Measurements from ENCODE around the gene RFTN1.

The RFTN1 gene

DNA sequence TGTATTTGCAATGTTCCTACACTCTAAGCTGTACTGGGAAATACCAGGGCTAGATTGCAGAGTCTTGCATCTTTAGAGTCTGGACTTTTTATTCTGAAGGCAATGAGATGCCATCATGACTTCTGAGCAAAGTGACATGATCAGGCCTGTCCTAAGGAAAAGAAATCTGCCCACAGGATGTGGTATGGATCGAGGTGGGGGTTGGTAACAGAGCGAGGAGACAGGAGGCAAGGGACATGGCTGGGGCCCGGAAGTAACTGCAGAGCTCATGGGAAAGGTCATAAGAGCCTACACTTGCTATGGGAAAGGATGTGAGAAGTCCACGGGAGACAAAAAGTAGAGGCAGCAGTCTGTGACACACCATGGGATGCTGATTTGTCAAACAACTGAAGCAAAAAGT, 126.9 kb downstream of the RFTN1 start:
- H2BK120ac ChIP-seq (ENCODE audit: low read depth, low read length) = no peak overlapping the region
- no peaks in the 10 kb centered on the region for H3K79me1 ChIP-seq (ENCODE audit: low read length)
- H3K79me2 ChIP-seq (ENCODE audit: control insufficient read depth, insufficient read depth, low read length) = no peaks in the 10 kb centered on the region
- no peak overlapping the region for H2BK15ac ChIP-seq (replicated peaks; ENCODE audit: low read depth)
- WGBS (ENCODE audit: extremely low coverage, insufficient coverage, low lambda C conversion rate) = no CpG with 5 or more reads among the region's 4 CpGs
- no peak for DNase-seq
- H3K4me1 ChIP-seq (ENCODE audit: control insufficient read depth, low read depth, low read length) = no peaks in the 10 kb centered on the region
- no peak overlapping the region for H3K27ac ChIP-seq (ENCODE audit: low read depth, low read length)
- H3K9ac ChIP-seq (ENCODE audit: low read length) = no peak overlapping the region
- H3K18ac ChIP-seq (ENCODE audit: low read length) = no peak overlapping the region
- H3K4ac ChIP-seq (ENCODE audit: low read depth, low read length) = no peak overlapping the region
- H3K4me3 ChIP-seq (ENCODE audit: low read length) = no peak overlapping the region
- H2AK5ac ChIP-seq (ENCODE audit: low read length) = no peak overlapping the region
- H4K8ac ChIP-seq (ENCODE audit: low read depth, low read length) = no peak overlapping the region
- no peak overlapping the region for H3K56ac ChIP-seq (ENCODE audit: low read length)
- H3K4me2 ChIP-seq (ENCODE audit: low read length) = no peak overlapping the region
- no peak overlapping the region for H3K23ac ChIP-seq (ENCODE audit: low read length)
- H4K5ac ChIP-seq (ENCODE audit: low read length) = no peak overlapping the region
- no peaks in the 10 kb centered on the region for H3K27me3 ChIP-seq (ENCODE audit: insufficient read depth, low read length, poor library complexity)
- H3K36me3 ChIP-seq (ENCODE audit: control insufficient read depth, insufficient read depth, low read length) = no peaks in the 10 kb centered on the region
- H2BK5ac ChIP-seq (ENCODE audit: low read length) = no peak overlapping the region

DNA sequence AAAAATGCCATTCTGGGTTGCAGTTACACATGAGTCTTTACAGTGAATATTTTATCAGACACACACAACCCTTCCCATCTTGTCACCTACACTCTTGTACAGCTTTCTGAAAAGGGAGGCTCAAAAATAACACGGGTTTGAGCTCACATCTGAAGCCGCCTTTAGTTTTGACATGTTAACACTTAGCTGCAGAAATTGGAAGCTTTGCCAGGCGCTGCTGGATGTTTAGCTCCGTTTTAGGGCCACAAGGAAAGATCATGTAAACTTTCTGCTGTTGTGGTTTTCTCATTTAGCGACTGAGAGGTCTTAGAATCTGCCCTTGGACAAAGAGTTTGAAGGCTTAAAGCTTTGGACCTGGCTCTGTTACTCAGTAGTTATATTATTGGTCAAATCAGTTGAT, 128.3 kb downstream of the RFTN1 start:
- no peak for DNase-seq
- WGBS (ENCODE audit: extremely low coverage, insufficient coverage, low lambda C conversion rate) = no CpG with 5 or more reads among the region's 5 CpGs
- no peaks in the 10 kb centered on the region for H3K36me3 ChIP-seq (ENCODE audit: control insufficient read depth, insufficient read depth, low read length)

GRCh38 chr3:16383864-16384263, 129.6 kb downstream of the RFTN1 start:
- H3K23ac ChIP-seq (ENCODE audit: low read length) = no peak overlapping the region
- no peaks in the 10 kb centered on the region for H3K79me1 ChIP-seq (ENCODE audit: low read length)
- DNase-seq = no peak
- no peaks in the 10 kb centered on the region for H3K4me1 ChIP-seq (ENCODE audit: control insufficient read depth, low read depth, low read length)
- no peak overlapping the region for H3K9ac ChIP-seq (ENCODE audit: low read length)
- H2AK5ac ChIP-seq (ENCODE audit: low read length) = no peak overlapping the region
- H2BK120ac ChIP-seq (ENCODE audit: low read depth, low read length) = no peak overlapping the region
- no peaks in the 10 kb centered on the region for H3K27me3 ChIP-seq (ENCODE audit: insufficient read depth, low read length, poor library complexity)
- no CpG with 5 or more reads among the region's 1 CpG for WGBS (ENCODE audit: extremely low coverage, insufficient coverage, low lambda C conversion rate)
- H3K18ac ChIP-seq (ENCODE audit: low read length) = no peak overlapping the region
- no peak overlapping the region for H2BK15ac ChIP-seq (replicated peaks; ENCODE audit: low read depth)
- no peaks in the 10 kb centered on the region for H3K79me2 ChIP-seq (ENCODE audit: control insufficient read depth, insufficient read depth, low read length)
- no peak overlapping the region for H3K4me3 ChIP-seq (ENCODE audit: low read length)
- no peaks in the 10 kb centered on the region for H3K36me3 ChIP-seq (ENCODE audit: control insufficient read depth, insufficient read depth, low read length)
- H3K4me2 ChIP-seq (ENCODE audit: low read length) = no peak overlapping the region
- no peak overlapping the region for H4K5ac ChIP-seq (ENCODE audit: low read length)
- H4K8ac ChIP-seq (ENCODE audit: low read depth, low read length) = no peak overlapping the region
- no peak overlapping the region for H2BK5ac ChIP-seq (ENCODE audit: low read length)
- no peak overlapping the region for H3K4ac ChIP-seq (ENCODE audit: low read depth, low read length)
- no peak overlapping the region for H3K56ac ChIP-seq (ENCODE audit: low read length)
- no peak overlapping the region for H3K27ac ChIP-seq (ENCODE audit: low read depth, low read length)

More for the DNA sequence above, 128.3 kb downstream of the RFTN1 start:
- Histone ChIP-seq H3K56ac (ENCODE audit: low read length) (no peak overlapping the region), H3K4ac (ENCODE audit: low read depth, low read length) (no peak overlapping the region), H4K5ac (ENCODE audit: low read length) (no peak overlapping the region), H2BK120ac (ENCODE audit: low read depth, low read length) (no peak overlapping the region), H2BK5ac (ENCODE audit: low read length) (no peak overlapping the region), H3K23ac (ENCODE audit: low read length) (no peak overlapping the region), H3K9ac (ENCODE audit: low read length) (no peak overlapping the region), H3K4me1 (ENCODE audit: control insufficient read depth, low read depth, low read length) (no peaks in the 10 kb centered on the region), H3K79me1 (ENCODE audit: low read length) (no peaks in the 10 kb centered on the region), H3K18ac (ENCODE audit: low read length) (no peak overlapping the region), H4K8ac (ENCODE audit: low read depth, low read length) (no peak overlapping the region), H3K79me2 (ENCODE audit: control insufficient read depth, insufficient read depth, low read length) (no peaks in the 10 kb centered on the region), H3K27ac (ENCODE audit: low read depth, low read length) (no peak overlapping the region), H2AK5ac (ENCODE audit: low read length) (no peak overlapping the region), H2BK15ac (replicated peaks; ENCODE audit: low read depth) (no peak overlapping the region), H3K4me2 (ENCODE audit: low read length) (no peak overlapping the region), H3K27me3 (ENCODE audit: insufficient read depth, low read length, poor library complexity) (no peaks in the 10 kb centered on the region), H3K4me3 (ENCODE audit: low read length) (no peak overlapping the region)

- H3K9ac ChIP-seq (ENCODE audit: low read length) = no peak overlapping the region
- WGBS (ENCODE audit: extremely low coverage, insufficient coverage, low lambda C conversion rate) = no CpG with 5 or more reads among the region's 5 CpGs
- no peak for DNase-seq
- H3K36me3 ChIP-seq (ENCODE audit: control insufficient read depth, insufficient read depth, low read length) = no peaks in the 10 kb centered on the region
- no peaks in the 10 kb centered on the region for H3K79me1 ChIP-seq (ENCODE audit: low read length)
- H3K56ac ChIP-seq (ENCODE audit: low read length) = no peak overlapping the region
- H3K4ac ChIP-seq (ENCODE audit: low read depth, low read length) = no peak overlapping the region
- no peak overlapping the region for H2AK5ac ChIP-seq (ENCODE audit: low read length)
- no peaks in the 10 kb centered on the region for H3K4me1 ChIP-seq (ENCODE audit: control insufficient read depth, low read depth, low read length)
- no peak overlapping the region for H2BK5ac ChIP-seq (ENCODE audit: low read length)
- no peak overlapping the region for H2BK120ac ChIP-seq (ENCODE audit: low read depth, low read length)
- H2BK15ac ChIP-seq (replicated peaks; ENCODE audit: low read depth) = no peak overlapping the region
- H4K5ac ChIP-seq (ENCODE audit: low read length) = no peak overlapping the region
- H3K23ac ChIP-seq (ENCODE audit: low read length) = no peak overlapping the region
- no peaks in the 10 kb centered on the region for H3K79me2 ChIP-seq (ENCODE audit: control insufficient read depth, insufficient read depth, low read length)
- no peak overlapping the region for H4K8ac ChIP-seq (ENCODE audit: low read depth, low read length)
- H3K27me3 ChIP-seq (ENCODE audit: insufficient read depth, low read length, poor library complexity) = no peaks in the 10 kb centered on the region
- no peak overlapping the region for H3K4me2 ChIP-seq (ENCODE audit: low read length)
- H3K4me3 ChIP-seq (ENCODE audit: low read length) = no peak overlapping the region
- no peak overlapping the region for H3K18ac ChIP-seq (ENCODE audit: low read length)
- H3K27ac ChIP-seq (ENCODE audit: low read depth, low read length) = no peak overlapping the region
Measured at GRCh38 chr3:16382845-16383244, 130.7 kb downstream of the RFTN1 start.

DNA sequence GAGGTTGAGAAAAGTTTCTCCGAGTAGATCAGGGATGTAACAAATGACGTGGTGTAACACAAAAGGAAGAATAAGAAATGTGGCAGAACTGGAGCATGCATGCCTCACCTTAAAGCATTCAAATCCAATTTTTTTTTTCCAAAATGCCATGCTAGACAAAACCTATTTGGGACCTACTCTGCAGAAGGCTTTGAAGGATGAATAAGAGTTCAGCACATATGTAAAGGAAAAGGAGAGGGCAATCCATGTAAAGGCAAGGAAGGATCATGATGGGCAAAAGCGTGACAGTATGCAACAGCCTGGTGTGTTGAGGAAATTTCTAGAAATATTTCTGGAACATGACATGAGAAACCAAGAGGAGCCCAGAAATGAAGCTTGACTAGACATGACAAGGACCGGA, 132.1 kb downstream of the RFTN1 start:
- Histone ChIP-seq H3K56ac (ENCODE audit: low read length) (no peak overlapping the region), H3K27me3 (ENCODE audit: insufficient read depth, low read length, poor library complexity) (no peaks in the 10 kb centered on the region), H3K79me1 (ENCODE audit: low read length) (no peaks in the 10 kb centered on the region), H3K36me3 (ENCODE audit: control insufficient read depth, insufficient read depth, low read length) (no peaks in the 10 kb centered on the region), H3K79me2 (ENCODE audit: control insufficient read depth, insufficient read depth, low read length) (no peaks in the 10 kb centered on the region), H2BK15ac (replicated peaks; ENCODE audit: low read depth) (no peak overlapping the region), H3K27ac (ENCODE audit: low read depth, low read length) (no peak overlapping the region), H3K4me3 (ENCODE audit: low read length) (no peak overlapping the region), H3K23ac (ENCODE audit: low read length) (no peak overlapping the region), H2AK5ac (ENCODE audit: low read length) (no peak overlapping the region), H4K8ac (ENCODE audit: low read depth, low read length) (no peak overlapping the region), H3K4me1 (ENCODE audit: control insufficient read depth, low read depth, low read length) (peaks cover 5% of the 10 kb centered on the region), H4K5ac (ENCODE audit: low read length) (no peak overlapping the region), H3K9ac (ENCODE audit: low read length) (no peak overlapping the region), H3K18ac (ENCODE audit: low read length) (no peak overlapping the region), H2BK5ac (ENCODE audit: low read length) (no peak overlapping the region), H3K4me2 (ENCODE audit: low read length) (no peak overlapping the region), H3K4ac (ENCODE audit: low read depth, low read length) (no peak overlapping the region), H2BK120ac (ENCODE audit: low read depth, low read length) (no peak overlapping the region)
- no peak for DNase-seq
- no CpG with 5 or more reads among the region's 4 CpGs for WGBS (ENCODE audit: extremely low coverage, insufficient coverage, low lambda C conversion rate)

DNA sequence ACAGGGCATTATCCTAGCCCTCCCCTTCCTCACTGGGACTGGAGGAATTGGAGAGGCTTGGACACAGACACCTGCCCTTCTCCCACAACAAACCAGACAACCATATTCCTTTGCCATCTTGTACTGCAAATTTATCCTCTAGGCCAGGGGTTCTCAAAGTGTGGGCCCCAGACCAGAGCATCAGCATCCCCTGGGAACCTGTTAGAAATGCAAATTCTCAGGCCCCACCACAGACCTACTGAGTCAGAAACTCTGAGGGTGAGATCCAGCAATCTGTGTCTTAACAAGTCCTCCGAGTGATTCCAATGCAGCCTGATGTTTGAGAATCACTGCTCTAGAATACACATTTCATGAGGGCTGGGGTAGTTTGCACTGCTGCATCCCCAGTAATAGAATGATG, 133.1 kb downstream of the RFTN1 start:
- no peak overlapping the region for H3K23ac ChIP-seq (ENCODE audit: low read length)
- no CpG with 5 or more reads among the region's 1 CpG for WGBS (ENCODE audit: extremely low coverage, insufficient coverage, low lambda C conversion rate)
- no peak overlapping the region for H2BK15ac ChIP-seq (replicated peaks; ENCODE audit: low read depth)
- H3K4me1 ChIP-seq (ENCODE audit: control insufficient read depth, low read depth, low read length) = peaks cover 5% of the 10 kb centered on the region
- no peak overlapping the region for H3K56ac ChIP-seq (ENCODE audit: low read length)
- H3K27me3 ChIP-seq (ENCODE audit: insufficient read depth, low read length, poor library complexity) = no peaks in the 10 kb centered on the region
- H3K36me3 ChIP-seq (ENCODE audit: control insufficient read depth, insufficient read depth, low read length) = no peaks in the 10 kb centered on the region
- H3K9ac ChIP-seq (ENCODE audit: low read length) = no peak overlapping the region
- H2BK5ac ChIP-seq (ENCODE audit: low read length) = no peak overlapping the region
- DNase-seq = no peak
- H3K4me2 ChIP-seq (ENCODE audit: low read length) = no peak overlapping the region
- no peak overlapping the region for H3K27ac ChIP-seq (ENCODE audit: low read depth, low read length)
- H3K18ac ChIP-seq (ENCODE audit: low read length) = no peak overlapping the region
- no peak overlapping the region for H3K4me3 ChIP-seq (ENCODE audit: low read length)
- H4K5ac ChIP-seq (ENCODE audit: low read length) = no peak overlapping the region
- H3K4ac ChIP-seq (ENCODE audit: low read depth, low read length) = no peak overlapping the region
- H3K79me2 ChIP-seq (ENCODE audit: control insufficient read depth, insufficient read depth, low read length) = no peaks in the 10 kb centered on the region
- no peak overlapping the region for H2BK120ac ChIP-seq (ENCODE audit: low read depth, low read length)
- no peak overlapping the region for H2AK5ac ChIP-seq (ENCODE audit: low read length)
- no peak overlapping the region for H4K8ac ChIP-seq (ENCODE audit: low read depth, low read length)
- H3K79me1 ChIP-seq (ENCODE audit: low read length) = no peaks in the 10 kb centered on the region
